ENCODE results near the gene ABCA8. TPM values are rescaled to one million over a fixed set of nuclear protein-coding genes. Genes with fewer than 3 reads are reported as not detected.
"Not testable (repeated sequence)": the region's sequence is repeated elsewhere in the genome, so short reads cannot be mapped to it uniquely, and the experiment has no call there.

The ABCA8 gene
- total RNA-seq, 1 donor from 2014 or later: 1.5 TPM

- Mint-ChIP-seq H3K4me1 (ENCODE audit: low read depth) (peaks cover 25% of the 10 kb centered on the region), H3K27ac (ENCODE audit: unreplicated experiment) (no peak overlapping the region), H3K9me3 (ENCODE audit: low read depth) (peaks cover 3% of the 10 kb centered on the region), H3K27me3 (ENCODE audit: low read depth) (no peaks in the 10 kb centered on the region), H3K4me3 (ENCODE audit: unreplicated experiment) (no peak overlapping the region), H3K36me3 (ENCODE audit: low read depth) (peaks cover 2% of the 10 kb centered on the region)
- DNase-seq (ENCODE audit: low spot score): no peak
- TF ChIP-seq CTCF (IDR thresholded peaks at IDR 0.05): no peak
These were observed 4.5 kb downstream of the ABCA8 start for GRCh38 chr17:68950725-68951124.

DNA sequence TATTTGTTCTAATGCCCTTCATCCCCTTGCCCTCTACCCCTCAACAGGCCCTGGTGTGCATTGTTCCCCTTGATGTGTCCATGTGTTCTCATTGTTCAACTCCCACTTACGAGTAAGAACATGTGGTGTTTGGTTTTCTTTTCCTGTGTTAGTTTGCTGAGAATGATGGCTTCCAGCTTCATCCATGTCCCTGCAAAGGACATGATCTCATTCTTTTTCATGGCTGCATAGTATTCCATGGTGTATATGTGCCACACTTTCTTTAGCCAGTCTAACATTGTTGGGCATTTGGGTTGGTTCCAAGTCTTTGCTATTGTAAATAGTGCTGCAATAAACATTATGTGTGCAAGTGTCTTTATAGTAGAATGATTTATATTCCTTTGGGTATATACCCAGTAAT, 7.3 kb downstream of the ABCA8 start:
- not testable (repeated sequence) for H3K9me3 Mint-ChIP-seq (ENCODE audit: low read depth); DNase-seq (ENCODE audit: low spot score); H3K27me3 Mint-ChIP-seq (ENCODE audit: low read depth); H3K27ac Mint-ChIP-seq (ENCODE audit: unreplicated experiment); H3K4me1 Mint-ChIP-seq (ENCODE audit: low read depth); H3K36me3 Mint-ChIP-seq (ENCODE audit: low read depth); H3K4me3 Mint-ChIP-seq (ENCODE audit: unreplicated experiment)

DNA sequence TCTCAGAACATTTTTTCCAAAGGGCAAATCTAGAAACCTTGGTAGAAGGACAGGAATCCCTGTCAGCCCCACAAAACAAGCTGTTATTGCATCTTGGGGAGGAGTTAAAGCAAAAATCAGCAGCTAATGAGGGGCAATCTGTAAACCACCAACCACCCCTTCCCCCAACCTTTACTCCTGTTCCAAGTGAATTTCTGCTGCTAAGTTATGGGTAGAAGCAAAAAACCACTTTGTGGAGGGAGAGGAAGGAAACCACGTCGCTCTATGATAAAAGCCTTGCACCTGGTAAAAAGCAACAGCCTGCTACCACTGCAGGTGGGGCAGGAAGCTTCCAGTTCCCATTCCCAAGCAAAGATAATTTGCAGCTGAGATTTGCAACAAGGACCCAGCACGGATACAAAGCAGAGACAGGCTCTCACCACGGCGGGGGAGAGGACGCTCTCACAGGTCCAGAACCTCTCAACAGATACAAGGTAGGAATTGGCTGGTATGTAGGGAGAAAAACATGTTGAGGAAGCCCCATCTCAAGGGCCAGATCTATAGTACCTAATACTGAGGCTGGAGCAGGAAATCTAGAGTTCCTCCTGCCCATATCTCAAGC, 10.7 kb downstream of the ABCA8 start:
- DNase-seq (ENCODE audit: low spot score): no peak
- Mint-ChIP-seq H3K27me3 (ENCODE audit: low read depth) (no peaks in the 10 kb centered on the region), H3K4me1 (ENCODE audit: low read depth) (no peaks in the 10 kb centered on the region), H3K36me3 (ENCODE audit: low read depth) (peaks cover 2% of the 10 kb centered on the region), H3K27ac (ENCODE audit: unreplicated experiment) (no peak overlapping the region), H3K9me3 (ENCODE audit: low read depth) (peaks cover 3% of the 10 kb centered on the region), H3K4me3 (ENCODE audit: unreplicated experiment) (no peak overlapping the region)
- TF ChIP-seq CTCF (IDR thresholded peaks at IDR 0.05): no peak

DNA sequence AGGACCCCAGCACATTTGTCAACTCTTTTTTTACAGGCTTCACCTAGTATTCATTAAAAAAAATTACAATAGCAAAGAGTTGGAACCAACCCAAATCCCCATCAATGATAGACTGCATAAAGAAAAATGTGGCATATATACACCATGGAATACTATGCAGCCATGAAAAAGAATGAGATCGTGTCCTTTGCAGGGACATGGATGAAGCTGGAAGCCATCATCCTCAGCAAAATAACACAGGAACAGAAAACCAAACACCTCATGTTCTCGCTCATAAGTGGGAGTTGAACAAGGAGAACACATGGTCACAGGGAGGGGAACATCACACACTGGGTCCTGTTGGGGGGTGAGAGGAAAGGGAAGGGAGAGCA, 11.4 kb downstream of the ABCA8 start:
- not testable (repeated sequence) for H3K27ac Mint-ChIP-seq (ENCODE audit: unreplicated experiment); H3K27me3 Mint-ChIP-seq (ENCODE audit: low read depth); DNase-seq (ENCODE audit: low spot score); H3K4me1 Mint-ChIP-seq (ENCODE audit: low read depth); H3K36me3 Mint-ChIP-seq (ENCODE audit: low read depth); H3K9me3 Mint-ChIP-seq (ENCODE audit: low read depth); H3K4me3 Mint-ChIP-seq (ENCODE audit: unreplicated experiment)

DNA sequence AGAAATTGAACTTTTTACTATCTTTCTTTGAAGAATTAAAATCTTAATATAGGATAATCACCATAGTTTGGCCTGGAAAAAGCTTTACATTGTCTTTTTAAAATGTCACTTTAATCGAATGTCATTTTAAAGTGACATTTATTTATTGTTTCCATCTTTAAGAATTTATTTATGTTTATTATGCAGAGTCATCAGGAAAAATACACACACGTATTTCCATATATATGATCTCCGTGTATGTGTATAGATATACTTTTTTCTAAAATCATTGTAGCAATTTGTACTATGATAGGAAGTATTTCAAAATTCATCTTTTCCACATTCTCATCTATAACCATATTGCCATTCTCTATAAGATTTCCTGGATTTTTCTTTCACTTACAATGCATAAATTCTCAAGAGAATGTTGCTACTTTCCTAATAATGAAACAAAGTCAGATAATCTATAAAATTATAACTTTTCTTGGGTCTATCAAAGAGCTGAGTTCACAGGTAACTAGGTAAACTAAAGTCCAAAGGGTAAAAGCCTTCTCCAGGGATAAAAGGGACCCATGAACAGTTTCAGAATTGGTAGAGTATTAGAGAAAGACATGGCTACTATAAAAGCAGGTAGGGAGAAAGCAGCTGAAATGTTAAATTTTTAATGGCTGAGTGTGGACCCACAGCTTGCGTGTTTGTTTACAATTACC, 11.9 kb downstream of the ABCA8 start:
- Mint-ChIP-seq H3K27me3 (ENCODE audit: low read depth) (no peaks in the 10 kb centered on the region), H3K4me1 (ENCODE audit: low read depth) (no peaks in the 10 kb centered on the region), H3K27ac (ENCODE audit: unreplicated experiment) (no peak overlapping the region), H3K36me3 (ENCODE audit: low read depth) (peaks cover 2% of the 10 kb centered on the region), H3K4me3 (ENCODE audit: unreplicated experiment) (no peak overlapping the region), H3K9me3 (ENCODE audit: low read depth) (peaks cover 3% of the 10 kb centered on the region)
- DNase-seq (ENCODE audit: low spot score): no peak
- TF ChIP-seq CTCF (IDR thresholded peaks at IDR 0.05): no peak

- Mint-ChIP-seq H3K9me3 (ENCODE audit: low read depth) (no peaks in the 10 kb centered on the region), H3K4me3 (ENCODE audit: unreplicated experiment) (no peak overlapping the region), H3K36me3 (ENCODE audit: low read depth) (no peaks in the 10 kb centered on the region), H3K27me3 (ENCODE audit: low read depth) (no peaks in the 10 kb centered on the region), H3K4me1 (ENCODE audit: low read depth) (no peaks in the 10 kb centered on the region), H3K27ac (ENCODE audit: unreplicated experiment) (no peak overlapping the region)
- no peak for DNase-seq (ENCODE audit: low spot score)
- TF ChIP-seq CTCF (IDR thresholded peaks at IDR 0.05): no peak
These were observed 12.8 kb downstream of the ABCA8 start for GRCh38 chr17:68942389-68942788.
